ENCODE results near the gene DNM1. TPM values are rescaled to one million over a fixed set of nuclear protein-coding genes. Genes with fewer than 3 reads are reported as not detected.

Gene DNM1
- polyA plus RNA-seq, 4 donors = 0.45 to 72.1 (median 3.7) TPM

DNA sequence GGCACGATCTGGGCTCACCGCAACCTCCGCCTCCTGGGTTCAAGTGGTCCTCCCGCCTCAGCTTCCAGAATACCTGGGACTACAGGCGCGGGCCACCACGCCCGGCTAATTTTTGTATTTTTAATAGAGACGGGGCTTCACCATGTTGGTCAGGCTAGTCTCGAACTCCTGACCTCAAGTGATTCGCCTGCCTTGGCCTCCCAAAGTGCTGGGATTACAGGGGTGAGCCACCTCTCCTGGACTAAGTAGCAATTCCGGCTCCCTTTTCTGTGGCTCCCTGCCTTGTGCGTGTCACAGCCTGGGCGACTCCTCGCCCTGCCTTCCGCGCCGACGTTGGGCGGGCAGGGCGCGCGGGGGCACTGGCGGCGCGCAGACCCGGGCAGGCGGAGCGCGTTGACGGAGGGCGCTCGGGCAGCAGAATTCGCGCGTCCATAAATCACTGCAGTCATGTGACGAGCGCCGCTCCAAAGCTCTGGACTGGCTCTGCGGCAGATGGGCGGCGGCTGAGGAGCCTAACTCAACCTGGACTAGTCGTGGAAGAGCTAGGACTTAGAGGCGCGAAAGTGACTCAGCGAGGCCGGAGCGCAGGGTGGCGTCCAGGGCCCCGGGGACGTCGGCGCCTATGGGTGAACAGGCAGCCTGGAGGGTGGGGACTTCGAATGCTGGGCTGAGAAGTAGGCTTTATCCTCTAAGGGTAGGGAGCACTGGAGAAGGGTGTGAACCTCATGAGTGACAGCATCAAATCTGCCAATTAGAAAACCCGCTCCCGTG is 10.4 kb upstream of the DNM1 start:
- DNase-seq (peak; percentile 94 to 97), FAIRE-seq (no peak)
- 15 to 20% (median 16%) methylated on average over 49 to 56 of the region's 56 CpGs for WGBS, 3 donors
- no peaks in the 10 kb centered on the region for H3K27me3 ChIP-seq (ENCODE audit: control insufficient read depth in 3 of 3, insufficient read depth in 3 of 3, low read length in 3 of 3)
- H3K9me3 ChIP-seq (ENCODE audit: control insufficient read depth in 2 of 2, insufficient read depth in 1 of 2, low read depth in 1 of 2, low read length in 1 of 2) = no peaks in the 10 kb centered on the region
- H3K4me1 ChIP-seq (ENCODE audit: control insufficient read depth in 3 of 3, insufficient read depth in 2 of 3, low read depth in 1 of 3, low read length in 2 of 3) = peaks cover 0 to 15% (median 4%) of the 10 kb centered on the region in 3 donors
- peak overlapping the region in 1 of 3 donors; percentile 95 for H3K4me3 ChIP-seq (ENCODE audit: low read depth in 1 of 3, low read length in 3 of 3)
- peaks cover 0 to 31% (median 0%) of the 10 kb centered on the region in 3 donors for H3K36me3 ChIP-seq (ENCODE audit: control insufficient read depth in 3 of 3, insufficient read depth in 2 of 3, low read depth in 1 of 3, low read length in 3 of 3)
- H3K27ac ChIP-seq (ENCODE audit: low read depth in 1 of 3, low read length in 2 of 3) = peak overlapping the region; percentile 77 to 93 (median 79)

DNA sequence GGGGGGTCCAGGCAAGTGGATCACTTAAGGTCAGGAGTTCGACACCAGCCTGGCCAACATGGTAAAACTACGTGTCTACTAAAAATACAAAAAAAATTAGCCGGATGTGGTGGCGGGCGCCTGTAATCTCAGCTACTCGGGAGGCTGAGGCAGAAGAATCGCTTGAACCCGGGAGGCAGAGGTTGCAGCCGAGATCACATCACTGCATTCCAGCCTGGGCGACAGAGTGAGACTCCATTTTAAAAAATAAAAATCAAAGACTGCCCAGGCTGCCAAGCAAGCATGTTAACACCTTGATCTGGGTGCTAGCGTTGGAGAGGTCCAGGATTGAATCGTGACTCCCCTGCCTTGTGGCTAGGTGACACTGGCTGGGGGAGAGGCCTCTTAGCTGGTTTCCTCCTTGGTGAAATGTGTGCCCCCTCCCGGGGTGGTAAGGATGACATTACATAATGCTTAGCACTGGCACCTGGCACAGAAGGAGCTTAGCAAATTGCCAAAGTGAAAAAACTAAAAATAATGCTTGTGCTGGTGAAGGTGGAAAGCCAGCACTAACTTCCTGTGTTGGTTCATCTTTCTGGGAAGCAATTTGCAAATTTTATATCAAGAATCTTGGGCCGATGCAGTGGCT is 9.6 kb upstream of the DNM1 start:
- peak overlapping the region; percentile 77 to 93 (median 79) for H3K27ac ChIP-seq (ENCODE audit: low read depth in 1 of 3, low read length in 2 of 3)
- FAIRE-seq = no peak
- peak overlapping the region in 1 of 3 donors; percentile 95 for H3K4me3 ChIP-seq (ENCODE audit: low read depth in 1 of 3, low read length in 3 of 3)

DNA sequence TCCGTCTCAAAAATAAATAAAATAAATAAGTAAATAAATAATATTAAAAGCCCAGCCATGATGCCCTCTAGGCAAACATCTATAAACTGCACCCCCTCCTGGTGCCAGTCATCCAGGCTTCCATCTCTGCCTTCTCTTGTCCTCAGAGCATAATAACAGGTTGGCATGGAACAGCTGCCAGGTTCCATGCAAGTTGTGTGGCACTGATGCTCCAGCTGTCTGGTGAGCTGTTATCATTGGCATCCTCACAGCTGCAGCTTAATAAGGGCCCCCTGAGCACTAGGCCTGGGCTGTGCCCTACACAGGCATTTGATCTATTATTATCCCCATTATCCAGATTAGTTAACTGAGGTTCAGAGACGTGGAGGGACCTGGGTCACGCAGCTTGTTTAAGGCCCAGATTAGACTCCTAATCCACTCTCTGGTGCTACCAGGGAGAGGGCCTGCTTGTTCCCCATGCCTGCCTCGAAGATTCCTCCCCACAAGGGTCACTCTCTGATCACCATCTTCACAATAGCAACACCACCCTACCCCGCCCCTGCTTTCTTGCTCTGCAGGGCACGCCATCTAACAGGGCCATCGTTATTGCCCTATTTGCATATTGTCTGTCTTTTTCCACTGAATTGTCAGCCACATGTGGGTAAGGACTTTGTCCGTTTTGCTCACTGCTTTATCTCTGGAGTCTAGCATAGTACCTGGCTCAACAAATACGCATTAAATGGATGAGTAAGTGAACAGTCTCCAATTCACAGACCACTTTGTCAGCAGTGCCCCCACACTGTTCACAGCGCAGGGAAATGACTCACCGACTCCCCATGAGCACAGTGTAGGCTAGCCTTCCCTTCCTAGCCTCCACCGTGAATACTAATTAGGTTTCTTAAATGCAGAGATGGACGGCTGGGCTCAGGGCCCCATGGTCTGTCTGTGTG is 1.5 kb upstream of the DNM1 start:
- 75 to 83% (median 83%) methylated on average over 13 of the region's 13 CpGs for WGBS, 3 donors
- DNase-seq (no peak), FAIRE-seq (no peak)

More for the DNA sequence above, 9.6 kb upstream of the DNM1 start:
- Histone ChIP-seq H3K27me3 (ENCODE audit: control insufficient read depth in 3 of 3, insufficient read depth in 3 of 3, low read length in 3 of 3) (no peaks in the 10 kb centered on the region), H3K4me1 (ENCODE audit: control insufficient read depth in 3 of 3, insufficient read depth in 2 of 3, low read depth in 1 of 3, low read length in 2 of 3) (peaks cover 0 to 15% (median 4%) of the 10 kb centered on the region in 3 donors), H3K36me3 (ENCODE audit: control insufficient read depth in 3 of 3, insufficient read depth in 2 of 3, low read depth in 1 of 3, low read length in 3 of 3) (peaks cover 0 to 30% (median 0%) of the 10 kb centered on the region in 3 donors), H3K9me3 (ENCODE audit: control insufficient read depth in 2 of 2, insufficient read depth in 1 of 2, low read depth in 1 of 2, low read length in 1 of 2) (no peaks in the 10 kb centered on the region)
- WGBS, 3 donors = 84 to 87% (median 87%) methylated on average over 14 of the region's 14 CpGs
- DNase-seq = no peak

DNA sequence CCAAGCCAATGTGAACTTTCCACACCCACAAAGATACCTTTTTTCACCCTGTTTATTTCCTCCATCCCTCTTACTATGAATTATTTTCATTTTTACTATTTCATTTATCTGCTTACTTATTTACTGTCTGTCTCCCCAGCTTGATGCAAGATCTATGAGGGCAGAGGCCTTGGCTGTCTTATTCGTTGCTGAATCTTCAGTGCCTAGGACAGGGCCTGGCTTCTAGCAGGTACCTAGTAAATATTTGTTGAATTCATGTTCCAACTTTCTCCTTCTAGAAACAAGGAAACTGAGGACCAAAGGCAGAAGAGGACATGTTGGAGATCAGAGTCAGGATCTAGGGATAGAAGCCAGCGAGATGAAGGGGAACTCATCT is 543 bp upstream of the DNM1 start:
- no peaks in the 10 kb centered on the region for H3K9me3 ChIP-seq (ENCODE audit: control insufficient read depth in 2 of 2, insufficient read depth in 1 of 2, low read depth in 1 of 2, low read length in 1 of 2)
- H3K4me3 ChIP-seq (ENCODE audit: low read depth in 1 of 3, low read length in 3 of 3) = no peak overlapping the region
- no peak overlapping the region for H3K27ac ChIP-seq (ENCODE audit: low read depth in 1 of 3, low read length in 2 of 3)
- H3K4me1 ChIP-seq (ENCODE audit: control insufficient read depth in 3 of 3, insufficient read depth in 2 of 3, low read depth in 1 of 3, low read length in 2 of 3) = peaks cover 0 to 27% (median 0%) of the 10 kb centered on the region in 3 donors
- DNase-seq (no peak), FAIRE-seq (no peak)
- peaks cover 0 to 9% (median 0%) of the 10 kb centered on the region in 3 donors for H3K36me3 ChIP-seq (ENCODE audit: control insufficient read depth in 3 of 3, insufficient read depth in 2 of 3, low read depth in 1 of 3, low read length in 3 of 3)
- WGBS, 3 donors = 20 to 28% (median 23%) methylated on average over 2 of the region's 2 CpGs
- peaks cover 0 to 3% (median 0%) of the 10 kb centered on the region in 3 donors for H3K27me3 ChIP-seq (ENCODE audit: control insufficient read depth in 3 of 3, insufficient read depth in 3 of 3, low read length in 3 of 3)

More for the DNA sequence above, 1.5 kb upstream of the DNM1 start:
- Histone ChIP-seq H3K27ac (ENCODE audit: low read depth in 1 of 3, low read length in 2 of 3) (no peak overlapping the region), H3K36me3 (ENCODE audit: control insufficient read depth in 3 of 3, insufficient read depth in 2 of 3, low read depth in 1 of 3, low read length in 3 of 3) (peaks cover 0 to 16% (median 0%) of the 10 kb centered on the region in 3 donors), H3K27me3 (ENCODE audit: control insufficient read depth in 3 of 3, insufficient read depth in 3 of 3, low read length in 3 of 3) (peaks cover 0 to 3% (median 0%) of the 10 kb centered on the region in 3 donors), H3K9me3 (ENCODE audit: control insufficient read depth in 2 of 2, insufficient read depth in 1 of 2, low read depth in 1 of 2, low read length in 1 of 2) (no peaks in the 10 kb centered on the region), H3K4me3 (ENCODE audit: low read depth in 1 of 3, low read length in 3 of 3) (no peak overlapping the region), H3K4me1 (ENCODE audit: control insufficient read depth in 3 of 3, insufficient read depth in 2 of 3, low read depth in 1 of 3, low read length in 2 of 3) (peaks cover 0 to 22% (median 0%) of the 10 kb centered on the region in 3 donors)

DNA sequence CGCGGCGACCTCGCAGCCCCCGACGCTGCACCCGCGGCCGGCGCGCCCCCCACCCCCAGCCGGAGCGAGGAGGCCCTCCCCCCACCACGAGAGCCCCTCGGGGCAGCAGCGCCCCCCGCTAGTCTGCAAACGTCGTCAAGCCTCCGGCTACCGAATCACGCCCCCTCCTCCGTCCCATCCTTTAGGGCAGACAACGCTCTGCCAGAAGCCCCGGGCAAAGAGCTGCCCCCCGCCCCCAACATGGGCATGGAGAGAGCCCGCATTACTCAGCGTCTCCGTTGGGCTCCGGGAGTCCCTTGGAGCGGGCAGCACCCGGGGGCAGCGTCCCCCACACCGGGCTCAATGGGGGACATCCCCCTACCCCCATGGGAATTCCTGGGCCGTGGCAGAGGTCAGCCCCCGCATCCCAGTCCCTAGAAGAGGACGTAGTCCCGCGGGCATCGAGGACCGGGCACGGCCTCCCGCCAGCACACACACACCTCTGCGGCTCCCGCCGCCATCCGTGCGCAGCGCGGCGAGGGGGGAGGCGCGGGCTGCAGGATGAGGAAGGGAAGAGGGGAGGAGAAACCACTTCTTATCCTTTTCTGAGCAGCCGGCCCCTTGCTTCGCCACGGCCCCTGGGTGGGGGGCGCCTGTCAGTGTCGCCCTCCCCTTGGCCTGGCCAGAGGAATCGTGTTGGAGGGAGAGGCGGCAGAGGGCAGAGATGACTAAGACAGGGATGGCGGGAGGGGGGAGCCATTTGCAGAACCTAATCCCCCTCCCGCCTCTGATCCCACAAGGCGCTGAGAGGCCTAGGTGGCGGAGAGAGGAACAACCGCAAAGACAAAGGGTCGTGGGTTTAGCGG is 750 bp downstream of the DNM1 start:
- peak in 1 of 2 donors; percentile 67 for DNase-seq
- Histone ChIP-seq H3K27me3 (ENCODE audit: control insufficient read depth in 3 of 3, insufficient read depth in 3 of 3, low read length in 3 of 3) (peaks cover 0 to 3% (median 0%) of the 10 kb centered on the region in 3 donors), H3K36me3 (ENCODE audit: control insufficient read depth in 3 of 3, insufficient read depth in 2 of 3, low read depth in 1 of 3, low read length in 3 of 3) (peaks cover 0 to 14% (median 0%) of the 10 kb centered on the region in 3 donors), H3K9me3 (ENCODE audit: control insufficient read depth in 2 of 2, insufficient read depth in 1 of 2, low read depth in 1 of 2, low read length in 1 of 2) (no peaks in the 10 kb centered on the region), H3K27ac (ENCODE audit: low read depth in 1 of 3, low read length in 2 of 3) (no peak overlapping the region), H3K4me3 (ENCODE audit: low read depth in 1 of 3, low read length in 3 of 3) (peak overlapping the region; percentile 50 to 66 (median 59)), H3K4me1 (ENCODE audit: control insufficient read depth in 3 of 3, insufficient read depth in 2 of 3, low read depth in 1 of 3, low read length in 2 of 3) (peaks cover 0 to 28% (median 0%) of the 10 kb centered on the region in 3 donors)
- WGBS, 3 donors = 1 to 2% (median 2%) methylated on average over 31 to 67 of the region's 67 CpGs
- FAIRE-seq = no peak

DNA sequence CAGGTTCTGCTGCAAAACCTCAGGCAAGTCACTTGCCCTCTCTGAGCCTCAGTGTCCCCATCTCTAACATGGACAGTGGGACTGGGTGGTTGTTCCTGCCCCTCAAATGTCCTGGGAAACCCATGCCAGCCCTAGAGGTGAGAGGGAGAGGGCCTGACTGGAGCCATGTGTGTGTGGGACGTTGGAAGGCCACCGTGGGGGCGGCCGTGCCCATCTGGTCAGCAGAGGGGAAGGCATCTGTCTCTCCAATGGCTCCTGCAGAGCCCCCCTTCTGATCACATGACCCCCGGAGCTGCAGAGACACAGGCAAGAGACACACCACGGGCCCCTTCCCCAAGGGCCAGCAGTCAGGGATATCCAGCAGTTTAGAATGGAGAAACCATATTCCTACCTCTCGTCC is 1.7 kb downstream of the DNM1 start:
- no peak overlapping the region for H3K27ac ChIP-seq (ENCODE audit: low read depth in 1 of 3, low read length in 2 of 3)
- peaks cover 0 to 3% (median 0%) of the 10 kb centered on the region in 3 donors for H3K27me3 ChIP-seq (ENCODE audit: control insufficient read depth in 3 of 3, insufficient read depth in 3 of 3, low read length in 3 of 3)
- peak overlapping the region in 1 of 3 donors; percentile 66 for H3K4me3 ChIP-seq (ENCODE audit: low read depth in 1 of 3, low read length in 3 of 3)
- FAIRE-seq (no peak), DNase-seq (no peak)
- no peaks in the 10 kb centered on the region for H3K9me3 ChIP-seq (ENCODE audit: control insufficient read depth in 2 of 2, insufficient read depth in 1 of 2, low read depth in 1 of 2, low read length in 1 of 2)
- 76 to 83% (median 77%) methylated on average over 7 of the region's 7 CpGs for WGBS, 3 donors
- peaks cover 0 to 19% (median 0%) of the 10 kb centered on the region in 3 donors for H3K36me3 ChIP-seq (ENCODE audit: control insufficient read depth in 3 of 3, insufficient read depth in 2 of 3, low read depth in 1 of 3, low read length in 3 of 3)
- peaks cover 0 to 34% (median 0%) of the 10 kb centered on the region in 3 donors for H3K4me1 ChIP-seq (ENCODE audit: control insufficient read depth in 3 of 3, insufficient read depth in 2 of 3, low read depth in 1 of 3, low read length in 2 of 3)

DNA sequence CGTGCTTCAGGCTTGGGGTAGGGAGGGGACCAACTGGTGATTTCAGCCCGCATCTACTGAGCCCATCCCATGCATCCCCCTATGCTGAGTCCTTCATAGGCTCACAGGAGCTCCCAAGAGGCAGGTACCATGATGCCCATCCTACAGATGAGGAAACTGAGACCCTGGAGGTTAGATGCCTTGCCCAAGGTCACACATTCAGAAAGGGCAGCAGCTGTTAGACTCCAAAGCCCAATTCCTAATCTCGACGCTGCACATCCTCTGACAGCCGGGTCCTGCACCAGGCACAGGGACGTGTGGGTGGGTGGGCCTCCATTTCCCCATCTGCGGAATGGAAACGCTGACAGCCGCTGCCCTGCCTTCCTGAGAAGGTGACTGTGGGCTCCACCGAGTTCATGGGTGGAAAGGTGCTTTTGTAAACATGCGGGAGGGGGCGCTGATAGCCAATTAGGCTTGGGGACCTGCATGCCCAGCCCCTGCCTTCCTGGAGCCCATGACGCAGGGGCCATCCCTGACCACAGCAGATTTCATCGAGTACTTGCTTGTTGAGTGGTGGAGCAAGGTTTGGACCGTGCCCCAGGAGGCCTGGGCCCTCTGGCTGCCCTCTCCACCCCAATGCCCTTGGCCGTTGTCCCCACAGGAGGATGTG is 2.2 kb downstream of the DNM1 start:
- Histone ChIP-seq H3K36me3 (ENCODE audit: control insufficient read depth in 3 of 3, insufficient read depth in 2 of 3, low read depth in 1 of 3, low read length in 3 of 3) (peaks cover 0 to 19% (median 0%) of the 10 kb centered on the region in 3 donors), H3K9me3 (ENCODE audit: control insufficient read depth in 2 of 2, insufficient read depth in 1 of 2, low read depth in 1 of 2, low read length in 1 of 2) (no peaks in the 10 kb centered on the region), H3K4me3 (ENCODE audit: low read depth in 1 of 3, low read length in 3 of 3) (no peak overlapping the region), H3K4me1 (ENCODE audit: control insufficient read depth in 3 of 3, insufficient read depth in 2 of 3, low read depth in 1 of 3, low read length in 2 of 3) (peaks cover 0 to 37% (median 0%) of the 10 kb centered on the region in 3 donors), H3K27ac (ENCODE audit: low read depth in 1 of 3, low read length in 2 of 3) (no peak overlapping the region), H3K27me3 (ENCODE audit: control insufficient read depth in 3 of 3, insufficient read depth in 3 of 3, low read length in 3 of 3) (peaks cover 0 to 3% (median 0%) of the 10 kb centered on the region in 3 donors)
- WGBS, 3 donors = 69 to 84% (median 74%) methylated on average over 16 of the region's 16 CpGs
- FAIRE-seq = no peak
- DNase-seq = no peak

Data from small intestine (tissue), 7 donors.